Endothelial cell of umbilical vein (primary cell): ENCODE measurements around the gene NELFCD. TPM values are rescaled to one million over a fixed set of nuclear protein-coding genes. Genes with fewer than 3 reads are reported as not detected.

Experiments used
- BruUV-seq: library from RNA; stranded (reverse); fragments of 400-500 nt; replicated peaks from 2 replicates; lab custom pipeline; 2021; lab: Mats Ljungman, UMichigan
- CTCF ChIA-PET: fragments of 300-600, 350-600 bp; sonication (Branson Sonifier 250); formaldehyde crosslinking; loops from one replicate; lab custom pipeline; 2021; ENCODE audit warnings: antibody characterized with exemption, inconsistent platforms; lab: Charles Lee
- POLR2A ChIA-PET: fragments of 300-600, 350-600 bp; sonication (Branson Sonifier 250); formaldehyde crosslinking; loops from one replicate; lab custom pipeline; 2021; ENCODE audit warnings: antibody characterized with exemption, inconsistent platforms; lab: Charles Lee
- DNase-seq: peaks from one replicate; pipeline ENCODE4 v3.0.0-alpha.2; 2011; ENCODE audit warnings: low read depth, low spot score
- FAIRE-seq: peaks from 2 replicates; lab custom pipeline; 2011; peaks lifted over from hg19 to GRCh38; lab: Jason Lieb, UNC
- H2AFZ ChIP-seq: 2 replicates; pipeline ENCODE4 v1.6.0; 2012; ENCODE audit warnings: low read depth, low read length, control low read depth, inconsistent platforms
- H3K27ac ChIP-seq: 2 replicates; pipeline ENCODE4 v1.5.1; 2011; ENCODE audit warnings: low read depth, mild to moderate bottlenecking, control low read depth, low read length, moderate library complexity; ENCODE audit not compliant: insufficient read depth
- H3K27me3 ChIP-seq, 2 experiments: 2 replicates each; pipeline versions ENCODE4 v1.6.0 to v1.6.1; 2011; ENCODE audit warnings: low read length in 2 of 2, mixed read lengths in 1 of 2; ENCODE audit not compliant: control insufficient read depth in 2 of 2, insufficient read depth in 2 of 2
- H3K36me3 ChIP-seq, 2 experiments: 2 replicates in 1 of 2; 3 replicates in 1 of 2; pipeline ENCODE4 v1.5.1; 2011; ENCODE audit warnings: low read length in 2 of 2, mild to moderate bottlenecking in 1 of 2, moderate library complexity in 1 of 2; ENCODE audit not compliant: control insufficient read depth in 2 of 2, insufficient read depth in 2 of 2; ENCODE audit errors: extremely low read depth in 1 of 2
- H3K4me1 ChIP-seq: 3 replicates; pipeline ENCODE4 v1.5.1; 2011; ENCODE audit warnings: mild to moderate bottlenecking, low read length; ENCODE audit not compliant: control insufficient read depth, insufficient read depth; ENCODE audit errors: extremely low read depth
- H3K4me2 ChIP-seq: 2 replicates; pipeline ENCODE4 v1.6.1; 2011; ENCODE audit warnings: low read length, control low read depth, mixed read lengths; ENCODE audit not compliant: insufficient read depth
- H3K4me3 ChIP-seq, 3 experiments: fragments of 200-600 bp in 1 of 3; sonication (generic), shearing (Covaris generic) in 1 of 3; replicated peaks in 1 of 3; 2 replicates each; pipeline ENCODE4 v1.5.1; 2011 to 2016; ENCODE audit warnings: control low read depth in 3 of 3, low read length in 3 of 3, mild to moderate bottlenecking in 2 of 3, inconsistent platforms in 1 of 3, low read depth in 1 of 3, moderate library complexity in 1 of 3; ENCODE audit not compliant: insufficient read depth in 1 of 3
- H3K79me2 ChIP-seq: 2 replicates; pipeline ENCODE4 v1.6.0; 2012; ENCODE audit warnings: low read length, inconsistent platforms; ENCODE audit not compliant: control insufficient read depth, insufficient read depth
- H3K9ac ChIP-seq: replicated peaks from 2 replicates; pipeline ENCODE3; 2011; ENCODE audit warnings: low read length, control low read depth; ENCODE audit not compliant: insufficient read depth; ENCODE audit errors: extremely low read depth
- H3K9me1 ChIP-seq: replicated peaks from 3 replicates; pipeline ENCODE4 v1.6.0; 2011; ENCODE audit warnings: mild to moderate bottlenecking, low read length; ENCODE audit not compliant: control insufficient read depth, insufficient read depth; ENCODE audit errors: extremely low read depth
- H3K9me3 ChIP-seq: replicated peaks from 2 replicates; pipeline ENCODE4 v1.5.1; 2012; ENCODE audit warnings: low read length, inconsistent platforms; ENCODE audit not compliant: control insufficient read depth, insufficient read depth
- H4K20me1 ChIP-seq: replicated peaks from 2 replicates; pipeline ENCODE3; 2011; ENCODE audit warnings: mild to moderate bottlenecking, low read length; ENCODE audit not compliant: control insufficient read depth, insufficient read depth; ENCODE audit errors: extremely low read depth
- EZH2 ChIP-seq: IDR thresholded peaks from 2 replicates; pipeline ENCODE4 v1.6.1; 2012; ENCODE audit warnings: borderline replicate concordance, low read depth, mild to moderate bottlenecking, moderate library complexity, low read length, inconsistent platforms; ENCODE audit not compliant: severe bottlenecking
- GATA2 ChIP-seq: IDR thresholded peaks from 2 replicates; pipeline ENCODE4 v1.7.0; 2011; ENCODE audit warnings: low read depth, mild to moderate bottlenecking, moderate library complexity, mixed read lengths, low read length; ENCODE audit not compliant: insufficient read length, insufficient read depth
- JUN ChIP-seq: IDR thresholded peaks from 2 replicates; pipeline ENCODE4 v1.6.1; 2011; ENCODE audit warnings: borderline replicate concordance, low read depth; ENCODE audit not compliant: insufficient read length, insufficient read depth
- MYC ChIP-seq: IDR thresholded peaks from one replicate; pipeline ENCODE4 v1.6.1; 2011; ENCODE audit warnings: mild to moderate bottlenecking, low read depth, low read length
- POLR2A ChIP-seq: IDR thresholded peaks from 2 replicates; pipeline ENCODE4 v1.6.1; 2012; ENCODE audit warnings: low read depth, mild to moderate bottlenecking, control low read depth, low read length
- POLR2AphosphoS5 ChIP-seq: IDR thresholded peaks from 2 replicates; pipeline ENCODE4 v1.6.1; 2012; ENCODE audit warnings: low read depth, mild to moderate bottlenecking, control low read depth, low read length, moderate library complexity; ENCODE audit not compliant: insufficient read depth
- dilution Hi-C: fragments of 300-500 bp; cut with MboI; formaldehyde crosslinking; loops from one replicate; pipeline ENCODE4 v1.15.0; 2019; ENCODE audit warnings: low sequenced_read_pairs; ENCODE audit not compliant: extremely low pct_ligation_motif_present
- intact Hi-C: fragments of 100-400 bp; cut with micrococcal nuclease; formaldehyde crosslinking; loops from one replicate; pipeline ENCODE4 v1.10.0; 2022
- polyA plus RNA-seq, 4 experiments: library from polyadenylated mRNA; depleted of rRNA in 3 of 4; stranded (reverse) in 3 of 4; unstranded in 1 of 4; fragments of >200 nt; gene quantifications; 2 replicates each; pipeline versions ENCODE4 v1.2.1 to v1.2.3, GENCODE V29; 2011 to 2012; ENCODE audit warnings: missing spikeins in 1 of 4
- total RNA-seq: library from RNA; stranded (reverse); gene quantifications from 2 replicates; pipeline ENCODE4 v1.2.3, GENCODE V29; 2021
- TF ChIP-seq, protein P1 (sequence below), 2 donors: IDR thresholded peaks; 1 replicate in 1 of 2; 2 replicates in 1 of 2; pipeline ENCODE4 v1.5.1; 2011; ENCODE audit warnings: low read length in 2 of 2, mild to moderate bottlenecking in 2 of 2, moderate library complexity in 2 of 2, control low read depth in 1 of 2, inconsistent platforms in 1 of 2, low read depth in 1 of 2; ENCODE audit not compliant: insufficient read depth in 1 of 2; ENCODE audit errors: extremely low read depth in 1 of 2
- TF ChIP-seq, protein P2 (sequence below): IDR thresholded peaks from 2 replicates; pipeline ENCODE4 v1.6.1; 2011; ENCODE audit not compliant: insufficient read depth, insufficient read length

The NELFCD gene
- total and polyA plus RNA-seq, 2 donors (not counting 3 experiments of a cell fraction or from before 2014, with no cell fraction given) = 90.1 to 92.5 TPM

DNA sequence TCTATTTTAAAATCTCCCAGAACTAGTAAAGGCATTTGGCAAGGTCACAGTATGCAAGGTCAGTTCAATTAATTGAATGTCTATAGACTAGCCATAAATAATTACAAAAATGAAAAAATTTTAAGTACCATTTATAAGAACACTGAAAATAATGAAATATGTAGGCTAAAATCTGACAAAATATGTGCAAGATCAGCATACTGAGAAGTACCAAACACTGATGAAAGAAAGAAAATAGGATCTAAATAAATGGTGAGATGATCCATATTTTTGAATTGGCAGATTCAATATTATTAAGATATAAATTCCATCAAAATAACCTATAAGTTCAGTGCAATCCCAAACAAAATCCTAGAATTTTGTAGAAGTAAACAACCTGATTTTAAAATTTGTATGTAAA lies 28.0 kb upstream of the NELFCD start:
- TF ChIP-seq GATA2 (no peak), MYC (no peak), POLR2AphosphoS5 (no peak), JUN (no peak), EZH2 (no peak), POLR2A (no peak)
- TF ChIP-seq, protein P1, sequence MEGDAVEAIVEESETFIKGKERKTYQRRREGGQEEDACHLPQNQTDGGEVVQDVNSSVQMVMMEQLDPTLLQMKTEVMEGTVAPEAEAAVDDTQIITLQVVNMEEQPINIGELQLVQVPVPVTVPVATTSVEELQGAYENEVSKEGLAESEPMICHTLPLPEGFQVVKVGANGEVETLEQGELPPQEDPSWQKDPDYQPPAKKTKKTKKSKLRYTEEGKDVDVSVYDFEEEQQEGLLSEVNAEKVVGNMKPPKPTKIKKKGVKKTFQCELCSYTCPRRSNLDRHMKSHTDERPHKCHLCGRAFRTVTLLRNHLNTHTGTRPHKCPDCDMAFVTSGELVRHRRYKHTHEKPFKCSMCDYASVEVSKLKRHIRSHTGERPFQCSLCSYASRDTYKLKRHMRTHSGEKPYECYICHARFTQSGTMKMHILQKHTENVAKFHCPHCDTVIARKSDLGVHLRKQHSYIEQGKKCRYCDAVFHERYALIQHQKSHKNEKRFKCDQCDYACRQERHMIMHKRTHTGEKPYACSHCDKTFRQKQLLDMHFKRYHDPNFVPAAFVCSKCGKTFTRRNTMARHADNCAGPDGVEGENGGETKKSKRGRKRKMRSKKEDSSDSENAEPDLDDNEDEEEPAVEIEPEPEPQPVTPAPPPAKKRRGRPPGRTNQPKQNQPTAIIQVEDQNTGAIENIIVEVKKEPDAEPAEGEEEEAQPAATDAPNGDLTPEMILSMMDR (IDR thresholded peaks at IDR 0.05; ENCODE audit: extremely low read depth in 1 of 2, insufficient read depth in 1 of 2, low read depth in 1 of 2, low read length in 2 of 2) = no peak
- TF ChIP-seq, protein P2, sequence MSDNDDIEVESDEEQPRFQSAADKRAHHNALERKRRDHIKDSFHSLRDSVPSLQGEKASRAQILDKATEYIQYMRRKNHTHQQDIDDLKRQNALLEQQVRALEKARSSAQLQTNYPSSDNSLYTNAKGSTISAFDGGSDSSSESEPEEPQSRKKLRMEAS = no peak
- ChIA-PET CTCF (no interaction called here), POLR2A (no interaction called here)
- H2AFZ ChIP-seq = no peak overlapping the region
- H3K79me2 ChIP-seq = no peaks in the 10 kb centered on the region
- no peaks in the 10 kb centered on the region for H3K36me3 ChIP-seq
- H3K4me3 ChIP-seq = no peak overlapping the region
- no peaks in the 10 kb centered on the region for H3K27me3 ChIP-seq
- H3K27ac ChIP-seq = no peak overlapping the region
- no peaks in the 10 kb centered on the region for H3K4me1 ChIP-seq
- no peaks in the 10 kb centered on the region for H3K9me3 ChIP-seq
- dilution Hi-C loops (no loop called here), intact Hi-C loops (no loop called here)
- no peaks in the 10 kb centered on the region for H4K20me1 ChIP-seq
- BruUV-seq = no TSS peak
- no peak overlapping the region for H3K9ac ChIP-seq
- no peak for DNase-seq
- no peaks in the 10 kb centered on the region for H3K9me1 ChIP-seq
- no peak overlapping the region for H3K4me2 ChIP-seq
- no peak for FAIRE-seq
